Omental fat pad (tissue), 4 donors: ENCODE measurements around the gene EIF3K. TPM values are rescaled to one million over a fixed set of nuclear protein-coding genes. Genes with fewer than 3 reads are reported as not detected.

ENCODE experiments used
- ATAC-seq: fragments of 150-250 bp; one replicate; pipeline ENCODE4 v1.9.1; 2016; ENCODE audit warnings: mild to moderate bottlenecking, moderate library complexity; ENCODE audit not compliant: low FRiP score
- DNase-seq: peaks from one replicate; pipeline ENCODE4 v3.0.0-alpha.2; 2019; ENCODE audit warnings: low spot score
- total RNA-seq, 4 donors: library from RNA; depleted of rRNA; stranded (reverse); fragments of >200 nt; gene quantifications; one replicate each; pipeline ENCODE4 v1.1.0, GENCODE V29; 2016
- TF ChIP-seq, protein P1 (sequence below), 3 donors: fragments of 450-650 bp; IDR thresholded peaks; one replicate each; pipeline ENCODE4 v1.5.1; 2016 to 2017; ENCODE audit warnings: antibody characterized with exemption in 3 of 3, mild to moderate bottlenecking in 3 of 3, moderate library complexity in 2 of 3

The EIF3K gene
- total RNA-seq, 4 donors from 2014 or later, result 364 to 556 (median 476) TPM

DNA sequence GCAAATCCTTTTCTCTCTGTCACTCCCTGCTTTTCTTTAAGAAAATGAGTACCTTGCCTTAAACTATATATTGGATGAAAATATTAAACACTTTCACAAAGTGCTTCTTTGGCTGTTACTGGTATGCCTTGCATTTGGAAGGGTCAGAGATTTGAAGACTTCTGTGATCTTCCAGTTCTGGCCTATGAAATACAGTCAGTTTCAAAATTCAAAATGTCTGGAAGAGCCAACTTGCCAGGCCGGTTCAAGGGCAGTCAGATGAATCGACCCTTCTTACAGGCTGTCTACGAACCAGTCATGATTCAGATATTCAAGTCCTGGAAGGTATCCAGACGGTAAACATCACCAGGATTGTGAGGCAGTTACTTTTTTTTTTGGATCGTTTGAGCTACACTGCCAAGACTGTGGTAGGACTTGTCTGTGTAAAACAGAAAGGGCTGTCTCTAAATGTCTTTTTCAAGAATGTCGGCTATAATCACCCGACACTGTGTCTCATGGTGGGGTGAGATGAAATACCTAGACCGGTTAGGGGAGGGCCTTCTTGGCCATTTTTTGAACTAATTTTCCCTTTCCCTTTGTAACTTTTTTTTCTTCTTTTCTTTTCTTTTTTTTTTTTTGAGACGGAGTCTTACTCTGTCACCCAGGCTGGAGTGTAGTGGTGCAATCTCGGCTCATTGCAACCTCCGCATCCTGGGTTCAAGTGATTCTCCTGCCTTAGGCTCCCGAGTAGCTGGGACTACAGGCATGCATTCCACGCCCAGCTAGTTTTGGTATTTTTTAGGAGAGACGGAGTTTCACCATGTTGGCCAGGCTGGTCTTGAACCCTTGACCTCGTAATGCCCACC, 39.7 kb downstream of the EIF3K start:
- ATAC-seq, result peak; percentile 76
- TF ChIP-seq, protein P1, sequence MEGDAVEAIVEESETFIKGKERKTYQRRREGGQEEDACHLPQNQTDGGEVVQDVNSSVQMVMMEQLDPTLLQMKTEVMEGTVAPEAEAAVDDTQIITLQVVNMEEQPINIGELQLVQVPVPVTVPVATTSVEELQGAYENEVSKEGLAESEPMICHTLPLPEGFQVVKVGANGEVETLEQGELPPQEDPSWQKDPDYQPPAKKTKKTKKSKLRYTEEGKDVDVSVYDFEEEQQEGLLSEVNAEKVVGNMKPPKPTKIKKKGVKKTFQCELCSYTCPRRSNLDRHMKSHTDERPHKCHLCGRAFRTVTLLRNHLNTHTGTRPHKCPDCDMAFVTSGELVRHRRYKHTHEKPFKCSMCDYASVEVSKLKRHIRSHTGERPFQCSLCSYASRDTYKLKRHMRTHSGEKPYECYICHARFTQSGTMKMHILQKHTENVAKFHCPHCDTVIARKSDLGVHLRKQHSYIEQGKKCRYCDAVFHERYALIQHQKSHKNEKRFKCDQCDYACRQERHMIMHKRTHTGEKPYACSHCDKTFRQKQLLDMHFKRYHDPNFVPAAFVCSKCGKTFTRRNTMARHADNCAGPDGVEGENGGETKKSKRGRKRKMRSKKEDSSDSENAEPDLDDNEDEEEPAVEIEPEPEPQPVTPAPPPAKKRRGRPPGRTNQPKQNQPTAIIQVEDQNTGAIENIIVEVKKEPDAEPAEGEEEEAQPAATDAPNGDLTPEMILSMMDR (IDR thresholded peaks at IDR 0.05), result no peak
- DNase-seq, result no peak

DNA sequence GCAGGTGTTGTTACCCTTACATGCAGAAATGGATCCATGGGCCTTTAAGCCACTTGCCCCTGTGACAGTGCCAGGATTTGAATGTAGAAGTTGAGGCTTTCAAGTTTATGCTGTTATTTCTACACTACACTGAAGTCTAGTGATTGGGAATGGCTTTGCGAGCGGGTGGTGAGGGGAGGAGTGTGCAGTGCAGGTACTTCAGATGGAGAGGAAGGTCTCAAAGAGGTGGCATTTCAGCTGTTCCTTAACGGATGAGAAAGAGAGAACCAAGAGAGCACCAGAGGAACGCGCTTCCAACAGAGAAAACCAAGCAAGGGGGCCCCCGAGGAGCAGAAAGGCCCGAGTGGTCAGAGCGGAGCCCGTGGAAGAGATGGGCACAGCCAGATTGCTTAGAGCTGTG, 41.7 kb downstream of the EIF3K start:
- TF ChIP-seq, protein P1 (IDR thresholded peaks at IDR 0.05), result no peak
- ATAC-seq (no peak), DNase-seq (no peak)

- TF ChIP-seq, protein P1 (IDR thresholded peaks at IDR 0.05), result no peak
- ATAC-seq, result no peak
Measured at GRCh38 chr19:38661136-38661535, 42.1 kb downstream of the EIF3K start.

GRCh38 chr19:38661996-38662395, 43.0 kb downstream of the EIF3K start:
- DNase-seq, result no peak
- ATAC-seq, result no peak
- TF ChIP-seq, protein P1 (IDR thresholded peaks at IDR 0.05), result no peak

More at GRCh38 chr19:38661136-38661535, 42.1 kb downstream of the EIF3K start:
- no peak for DNase-seq

- ATAC-seq (no peak), DNase-seq (no peak)
- TF ChIP-seq, protein P1 (IDR thresholded peaks at IDR 0.05), result no peak
Measured at GRCh38 chr19:38662537-38663155, 43.7 kb downstream of the EIF3K start.

DNA sequence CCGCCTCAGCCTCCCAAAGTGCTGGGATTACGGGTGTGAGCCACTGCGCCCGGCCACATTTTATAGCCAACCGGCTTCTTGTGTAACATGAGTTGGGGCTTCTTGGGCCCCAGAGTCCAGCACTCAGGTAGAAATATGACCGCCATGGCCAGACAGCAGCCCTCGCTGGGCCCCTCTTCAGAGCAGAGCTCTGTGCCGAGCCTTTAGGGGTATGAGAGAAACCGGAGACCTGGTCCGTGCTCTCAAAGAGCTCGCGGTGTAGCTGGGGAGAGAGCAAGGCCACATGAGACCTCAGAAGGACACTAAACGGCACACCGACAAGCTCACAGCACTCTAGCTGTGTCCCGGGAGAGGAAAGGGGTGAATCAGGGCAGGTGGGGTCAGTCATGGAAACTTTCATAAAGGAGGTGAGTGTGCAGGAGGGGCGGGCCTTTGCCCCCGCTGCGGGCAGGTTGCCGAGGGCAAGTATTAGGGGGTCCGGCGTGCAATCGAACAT, 44.2 kb downstream of the EIF3K start:
- ATAC-seq, result no peak
- DNase-seq, result no peak
- TF ChIP-seq, protein P1 (IDR thresholded peaks at IDR 0.05), result no peak
